ENCODE results near the gene OAS3.

The OAS3 gene

DNA sequence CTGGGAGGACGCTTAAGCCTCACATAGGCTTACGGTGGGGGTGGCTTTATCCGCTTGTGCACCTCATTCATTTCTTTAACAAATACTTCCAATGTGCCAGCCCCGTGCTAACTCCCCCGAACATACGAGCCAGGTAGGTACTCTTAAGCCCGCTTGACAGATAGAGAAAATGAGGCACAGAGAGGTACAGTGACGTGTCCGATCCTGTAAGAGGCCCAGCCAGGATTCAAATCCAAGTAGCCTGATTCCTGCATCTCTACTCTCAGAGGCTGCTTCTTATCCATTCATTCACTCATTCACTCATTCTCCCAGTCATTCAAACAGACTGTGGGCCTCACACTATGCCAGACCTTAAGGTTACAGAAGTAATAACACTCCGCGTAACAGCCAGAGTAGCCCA, 477 bp downstream of the OAS3 start:
- DNase-seq (ENCODE audit: extremely low read depth, low read depth), result no peak
- TF ChIP-seq, protein P1, sequence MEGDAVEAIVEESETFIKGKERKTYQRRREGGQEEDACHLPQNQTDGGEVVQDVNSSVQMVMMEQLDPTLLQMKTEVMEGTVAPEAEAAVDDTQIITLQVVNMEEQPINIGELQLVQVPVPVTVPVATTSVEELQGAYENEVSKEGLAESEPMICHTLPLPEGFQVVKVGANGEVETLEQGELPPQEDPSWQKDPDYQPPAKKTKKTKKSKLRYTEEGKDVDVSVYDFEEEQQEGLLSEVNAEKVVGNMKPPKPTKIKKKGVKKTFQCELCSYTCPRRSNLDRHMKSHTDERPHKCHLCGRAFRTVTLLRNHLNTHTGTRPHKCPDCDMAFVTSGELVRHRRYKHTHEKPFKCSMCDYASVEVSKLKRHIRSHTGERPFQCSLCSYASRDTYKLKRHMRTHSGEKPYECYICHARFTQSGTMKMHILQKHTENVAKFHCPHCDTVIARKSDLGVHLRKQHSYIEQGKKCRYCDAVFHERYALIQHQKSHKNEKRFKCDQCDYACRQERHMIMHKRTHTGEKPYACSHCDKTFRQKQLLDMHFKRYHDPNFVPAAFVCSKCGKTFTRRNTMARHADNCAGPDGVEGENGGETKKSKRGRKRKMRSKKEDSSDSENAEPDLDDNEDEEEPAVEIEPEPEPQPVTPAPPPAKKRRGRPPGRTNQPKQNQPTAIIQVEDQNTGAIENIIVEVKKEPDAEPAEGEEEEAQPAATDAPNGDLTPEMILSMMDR (IDR thresholded peaks at IDR 0.05; ENCODE audit: low read depth, low read length), result no peak

DNA sequence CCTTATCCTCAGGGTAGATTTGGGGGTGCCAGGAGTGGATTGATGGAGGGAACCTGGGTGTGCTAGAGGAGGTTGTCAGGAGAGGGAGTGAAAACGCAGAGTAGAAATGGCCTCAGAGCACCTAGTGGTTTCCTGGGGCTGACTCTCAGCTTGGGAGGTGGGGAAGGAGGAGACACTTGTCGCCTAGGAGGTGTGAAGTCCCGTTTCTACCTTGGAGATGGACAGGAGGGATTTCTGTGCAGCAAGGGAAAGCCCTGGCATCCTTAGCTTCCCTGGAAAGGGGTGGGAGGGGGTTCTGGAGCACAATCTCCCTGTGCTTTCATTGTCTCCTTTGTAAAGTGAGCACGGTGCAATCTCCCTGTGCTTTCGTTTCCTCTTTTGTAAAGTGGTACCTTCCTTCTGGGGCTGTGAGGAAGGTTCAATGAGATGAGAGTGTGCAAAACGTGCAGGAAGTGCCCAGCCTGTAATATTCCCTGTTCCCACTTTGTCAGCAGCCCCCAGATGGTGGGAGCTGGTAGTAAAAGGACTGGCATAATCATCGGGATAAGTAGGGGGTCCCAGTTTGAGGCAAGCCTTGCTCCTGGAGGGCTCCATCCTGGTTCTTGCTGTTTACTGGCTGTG, 1.6 kb downstream of the OAS3 start:
- TF ChIP-seq, protein P1 (IDR thresholded peaks at IDR 0.05; ENCODE audit: low read depth, low read length), result no peak
- DNase-seq (ENCODE audit: extremely low read depth, low read depth), result no peak

DNA sequence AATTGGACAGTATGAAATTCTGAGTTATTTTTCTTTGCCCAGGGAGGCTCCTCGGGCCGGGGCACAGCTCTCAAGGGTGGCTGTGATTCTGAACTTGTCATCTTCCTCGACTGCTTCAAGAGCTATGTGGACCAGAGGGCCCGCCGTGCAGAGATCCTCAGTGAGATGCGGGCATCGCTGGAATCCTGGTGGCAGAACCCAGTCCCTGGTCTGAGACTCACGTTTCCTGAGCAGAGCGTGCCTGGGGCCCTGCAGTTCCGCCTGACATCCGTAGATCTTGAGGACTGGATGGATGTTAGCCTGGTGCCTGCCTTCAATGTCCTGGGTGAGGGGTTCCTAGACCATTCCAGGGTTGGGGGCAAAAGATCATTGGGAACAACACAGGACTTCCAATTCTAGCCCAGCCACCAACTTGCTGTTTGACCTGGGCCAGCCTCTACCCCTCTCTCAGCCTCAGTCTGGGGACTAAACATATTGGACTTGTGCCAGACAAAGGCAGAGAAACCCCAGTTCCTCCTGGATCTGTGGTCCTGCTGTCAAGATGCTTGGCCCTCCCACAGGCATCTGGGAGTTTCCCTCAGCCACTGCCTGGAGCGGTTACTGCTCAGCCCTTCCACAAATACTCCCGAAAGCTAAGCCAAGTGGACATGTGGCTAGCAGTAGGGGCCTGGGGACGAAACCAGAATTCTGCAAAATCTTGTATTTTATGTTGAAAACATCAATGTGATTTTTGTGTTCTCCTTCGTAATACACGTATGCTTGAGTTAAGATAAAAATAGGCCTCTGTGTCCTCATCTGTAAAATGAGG, 3.5 kb downstream of the OAS3 start:
- no peak for DNase-seq (ENCODE audit: extremely low read depth, low read depth)
- TF ChIP-seq, protein P1 (IDR thresholded peaks at IDR 0.05; ENCODE audit: low read depth, low read length), result no peak

DNA sequence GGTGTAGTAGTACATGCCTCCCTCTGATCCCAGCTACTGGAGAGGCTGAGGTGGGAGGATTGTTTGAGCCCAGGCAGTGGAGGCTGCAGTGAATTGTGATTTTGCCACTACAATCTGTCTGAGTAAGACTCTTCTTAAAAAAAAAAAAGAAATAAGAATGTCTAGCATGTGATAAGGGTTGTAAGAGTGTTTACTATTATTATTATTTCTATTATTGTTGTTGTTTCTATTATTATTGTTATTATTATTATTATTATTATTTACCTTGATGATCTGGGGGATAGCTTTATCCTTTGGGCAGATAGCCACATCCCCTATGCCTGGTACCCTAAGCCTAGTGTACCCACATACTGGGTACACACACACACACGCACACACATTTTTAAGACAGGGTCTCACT, 4.3 kb downstream of the OAS3 start:
- TF ChIP-seq, protein P1 (IDR thresholded peaks at IDR 0.05; ENCODE audit: low read depth, low read length), result no peak
- DNase-seq (ENCODE audit: extremely low read depth, low read depth), result no peak

DNA sequence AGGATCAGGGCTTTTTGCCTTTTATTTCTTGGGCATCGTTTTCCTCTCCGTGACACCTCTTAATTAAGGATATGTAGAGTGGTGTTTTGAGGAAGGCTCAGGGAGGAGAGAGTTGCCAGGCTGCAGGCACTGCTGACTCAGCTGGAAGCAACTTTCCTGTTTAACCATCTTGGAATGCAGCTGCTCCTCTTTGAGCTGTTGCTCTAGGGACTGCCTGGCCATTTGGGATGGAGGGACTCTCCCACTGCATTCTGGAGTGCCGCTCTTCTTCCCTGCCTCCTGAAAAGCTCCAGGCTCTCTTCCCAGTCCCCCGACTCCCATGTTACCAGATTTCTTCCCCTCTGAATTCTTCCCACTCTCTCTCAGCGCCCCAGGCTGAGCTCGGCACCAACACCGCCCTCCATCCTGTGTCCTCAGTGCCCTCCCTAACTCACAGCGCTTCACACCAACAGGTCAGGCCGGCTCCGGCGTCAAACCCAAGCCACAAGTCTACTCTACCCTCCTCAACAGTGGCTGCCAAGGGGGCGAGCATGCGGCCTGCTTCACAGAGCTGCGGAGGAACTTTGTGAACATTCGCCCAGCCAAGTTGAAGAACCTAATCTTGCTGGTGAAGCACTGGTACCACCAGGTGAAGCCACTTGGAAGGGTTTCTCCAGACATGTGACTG, 5.9 kb downstream of the OAS3 start:
- DNase-seq (ENCODE audit: extremely low read depth, low read depth), result no peak
- TF ChIP-seq, protein P1 (IDR thresholded peaks at IDR 0.05; ENCODE audit: low read depth, low read length), result no peak

DNA sequence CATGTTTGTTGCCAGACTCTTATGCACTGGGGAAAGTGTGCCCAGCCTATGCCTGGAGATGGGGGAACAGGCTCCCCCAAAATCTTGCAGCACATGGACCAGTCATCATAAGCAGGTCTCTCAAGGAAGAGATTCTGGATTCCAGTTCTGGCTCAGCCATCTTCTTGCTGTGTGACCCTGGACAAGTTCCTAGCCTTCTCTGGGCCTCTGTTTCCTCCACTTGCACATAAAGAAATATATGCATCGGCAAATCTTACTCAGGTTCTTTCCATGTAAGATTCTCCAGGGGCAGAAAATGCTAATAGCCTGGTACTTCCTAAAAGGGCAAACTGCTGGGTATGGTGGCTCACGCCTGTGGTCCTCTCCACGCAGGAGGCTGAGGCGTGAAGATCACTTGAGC, 7.2 kb downstream of the OAS3 start:
- TF ChIP-seq, protein P1 (IDR thresholded peaks at IDR 0.05; ENCODE audit: low read depth, low read length), result no peak

More for the DNA sequence above, 7.2 kb downstream of the OAS3 start:
- no peak for DNase-seq (ENCODE audit: extremely low read depth, low read depth)

All from AG09319 (cell line).